Measurements from ENCODE around the gene TBC1D8. TPM values are rescaled to one million over a fixed set of nuclear protein-coding genes. Genes with fewer than 3 reads are reported as not detected.

TBC1D8 gene
- total RNA-seq, 1 donor from 2014 or later: 72.1 TPM

GRCh38 chr2:100999995-101000394 lies 151.2 kb downstream of the TBC1D8 start:
- DNase-seq (ENCODE audit: low spot score): no peak

DNA sequence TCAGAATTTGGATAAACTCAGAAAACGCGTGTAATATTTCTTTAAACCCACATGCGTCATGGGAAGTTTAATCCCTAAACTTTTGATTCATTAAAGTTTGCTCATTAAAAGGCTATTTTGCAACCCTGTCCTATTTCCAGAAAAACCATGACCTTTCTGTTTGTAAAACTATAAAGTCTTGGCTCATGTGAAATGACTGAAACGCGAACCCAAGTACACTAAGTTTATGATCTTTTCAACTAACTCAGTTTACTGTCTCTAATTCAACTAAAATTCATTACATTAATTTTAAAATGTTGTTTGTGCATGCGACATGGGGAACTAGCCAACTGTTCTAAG lies 153.0 kb downstream of the TBC1D8 start:
- no peak for DNase-seq (ENCODE audit: low spot score)

- DNase-seq (ENCODE audit: low spot score): no peak
These were observed 153.5 kb downstream of the TBC1D8 start for GRCh38 chr2:100997509-100998234.

DNA sequence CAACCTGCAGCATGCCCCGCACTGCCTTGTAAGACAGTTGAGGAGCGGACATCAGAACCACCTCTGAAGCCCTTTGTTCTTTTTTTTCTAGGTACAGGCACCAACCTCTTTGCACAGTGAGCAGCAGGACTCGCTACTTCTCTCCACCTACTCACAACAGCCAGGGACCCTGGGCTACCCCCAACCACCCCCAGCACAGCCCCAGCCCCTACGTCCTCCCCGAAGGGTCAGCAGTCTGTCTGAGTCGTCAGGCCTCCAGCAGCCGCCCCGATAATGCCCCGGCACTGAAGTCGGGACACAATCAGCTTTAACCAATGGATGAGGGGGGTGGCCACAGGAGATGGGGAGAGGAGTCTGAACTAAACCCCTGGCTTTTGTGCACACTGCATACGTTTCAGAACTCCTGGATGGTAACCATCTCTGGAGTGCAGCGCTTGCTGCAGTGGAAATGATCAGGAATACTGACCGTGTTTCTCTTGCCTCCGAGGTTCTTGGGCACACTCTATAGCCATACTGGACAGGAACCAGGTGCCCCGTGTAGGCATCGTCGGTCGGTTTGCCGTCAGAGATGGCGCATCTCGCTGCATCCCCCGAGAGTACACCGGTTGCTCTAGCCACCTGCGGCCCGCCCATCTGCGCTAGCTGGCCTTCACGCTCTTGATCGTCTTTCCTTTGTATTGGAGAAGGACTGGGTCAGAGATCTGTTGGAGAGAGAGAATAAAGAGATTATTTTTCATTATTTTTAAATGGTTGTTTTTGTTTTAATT lies 155.7 kb downstream of the TBC1D8 start:
- no peak for DNase-seq (ENCODE audit: low spot score)

DNA sequence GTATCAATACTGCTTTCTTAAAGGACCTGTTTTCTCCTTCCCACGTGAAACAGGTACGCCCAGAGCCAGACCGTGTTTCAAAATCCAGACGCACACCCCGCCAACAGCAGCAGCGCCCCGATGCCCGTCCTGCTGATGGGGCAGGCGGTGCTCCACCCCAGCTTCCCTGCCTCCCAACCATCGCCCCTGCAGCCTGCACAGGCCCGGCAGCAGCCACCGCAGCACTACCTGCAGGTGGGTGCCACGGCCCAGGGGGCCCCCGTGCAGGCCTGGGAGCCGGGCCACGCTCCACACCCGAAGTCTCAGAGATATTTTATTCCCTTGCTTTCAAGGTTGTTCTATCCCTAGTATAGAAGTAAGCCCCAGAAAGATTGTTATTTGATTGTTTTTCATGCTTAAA lies 157.9 kb downstream of the TBC1D8 start:
- no peak for DNase-seq (ENCODE audit: low spot score)

DNA sequence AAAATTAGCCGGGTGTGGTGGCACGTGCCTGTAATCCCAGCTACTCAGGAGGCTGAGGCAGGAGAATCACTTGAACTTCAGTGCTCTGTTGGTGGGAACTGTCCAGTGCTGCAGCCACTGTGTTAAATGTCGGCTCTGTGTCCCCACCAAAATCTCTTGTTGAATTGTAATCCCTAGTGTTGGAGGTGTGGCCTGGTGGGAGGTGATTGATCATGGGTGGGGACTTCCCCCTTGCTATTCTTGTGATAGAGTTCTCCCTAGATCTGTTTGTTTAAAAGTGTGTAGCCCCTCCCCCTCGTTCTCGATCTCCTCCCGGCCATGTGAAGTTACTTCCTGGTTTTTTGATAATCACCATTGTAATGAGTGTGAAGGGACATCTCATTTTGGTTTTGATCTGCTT lies 158.9 kb downstream of the TBC1D8 start:
- DNase-seq (ENCODE audit: low spot score): no peak

DNA sequence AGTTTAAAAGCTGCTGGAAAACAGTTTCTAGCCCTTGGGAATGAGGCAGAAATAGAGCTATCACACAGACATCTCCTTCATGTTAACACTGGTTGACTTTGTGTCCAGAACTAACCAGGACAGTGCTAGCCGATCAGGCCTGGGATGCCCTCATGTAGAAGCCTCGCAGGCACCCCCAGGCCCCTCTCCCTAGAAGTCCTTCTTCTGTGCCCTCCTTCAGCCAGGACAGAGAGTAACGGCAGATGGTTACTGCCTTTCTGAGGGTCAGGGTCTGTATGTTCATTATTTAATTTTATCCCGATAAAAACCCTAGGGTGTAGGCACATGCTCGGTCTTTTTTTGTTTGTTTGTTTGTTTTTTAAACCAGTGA lies 159.8 kb downstream of the TBC1D8 start:
- no peak for DNase-seq (ENCODE audit: low spot score)

DNA sequence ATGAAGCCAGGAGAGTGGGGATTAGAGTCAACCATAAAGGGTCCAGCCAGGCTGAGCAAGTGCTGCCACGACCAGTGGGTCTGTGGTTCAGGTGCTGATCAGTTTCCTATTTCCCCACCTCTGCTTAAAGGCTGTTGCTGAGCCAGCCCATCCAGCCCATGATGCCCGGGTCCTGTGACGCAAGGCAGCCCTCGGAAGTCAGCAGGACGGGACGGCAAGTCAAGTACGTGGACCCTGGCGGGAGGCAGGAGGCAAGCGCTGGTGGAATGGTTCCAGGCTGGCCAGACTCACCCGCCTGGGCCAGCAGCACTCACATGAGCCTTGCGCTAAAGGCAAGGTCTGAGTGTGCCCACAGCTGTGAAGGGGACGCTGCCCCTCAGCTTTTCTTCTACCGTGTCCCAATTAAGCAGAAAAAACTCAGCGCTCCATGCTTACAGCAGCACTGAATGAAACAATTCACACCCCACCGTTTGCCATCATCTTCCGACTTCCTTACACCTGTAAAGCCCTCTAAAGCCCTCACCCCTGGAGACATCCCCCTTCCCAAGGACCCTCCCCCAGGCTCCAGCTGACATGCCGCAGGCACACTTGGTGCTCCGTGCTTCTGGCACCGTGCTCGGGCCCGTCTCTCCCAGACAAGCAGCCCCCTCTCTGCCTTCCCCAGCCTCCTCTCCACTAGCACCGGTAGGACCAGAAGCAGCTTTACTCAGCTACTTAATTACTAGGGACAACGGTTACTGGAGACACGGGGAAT lies 160.4 kb downstream of the TBC1D8 start:
- DNase-seq (ENCODE audit: low spot score): no peak

DNA sequence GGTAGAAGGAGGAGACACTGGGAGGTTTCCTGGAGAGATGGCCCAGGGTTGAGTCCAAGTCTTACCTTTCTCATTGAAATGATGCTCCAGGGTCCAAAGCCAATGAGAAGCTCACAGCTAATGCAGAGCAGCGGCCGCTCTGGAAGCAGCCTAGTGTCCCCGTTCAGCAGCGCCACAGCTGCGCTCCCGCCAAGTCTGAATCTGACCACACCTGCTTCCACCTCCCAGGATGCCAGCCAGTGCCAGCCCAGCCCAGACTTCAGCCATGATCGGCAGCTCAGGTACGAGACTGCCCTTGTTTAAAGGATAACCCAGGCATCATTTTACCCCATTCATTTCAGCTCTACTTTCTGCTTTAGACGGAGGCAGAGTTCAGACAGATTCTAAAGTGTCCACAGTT lies 161.0 kb downstream of the TBC1D8 start:
- no peak for DNase-seq (ENCODE audit: low spot score)

DNA sequence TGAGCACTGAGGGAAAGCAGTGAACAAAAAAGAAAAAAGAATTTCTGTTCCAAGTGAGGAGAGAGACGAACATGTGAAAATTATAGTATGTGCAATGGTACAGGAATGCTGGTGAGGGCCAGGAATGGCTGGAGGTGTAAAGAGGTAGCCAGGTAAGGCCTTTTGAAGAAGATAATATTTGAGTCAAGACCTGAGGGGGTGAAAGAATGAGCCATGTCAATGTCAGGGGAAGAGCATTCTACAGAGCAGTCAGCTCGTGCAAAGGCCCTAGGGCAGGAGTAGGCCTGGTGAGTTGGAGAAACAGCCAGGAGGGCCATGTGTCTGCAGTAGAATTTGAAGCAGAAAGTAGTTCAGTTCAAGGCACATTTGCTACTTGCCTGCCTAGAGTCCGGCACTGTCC lies 161.5 kb downstream of the TBC1D8 start:
- DNase-seq (ENCODE audit: low spot score): no peak

DNA sequence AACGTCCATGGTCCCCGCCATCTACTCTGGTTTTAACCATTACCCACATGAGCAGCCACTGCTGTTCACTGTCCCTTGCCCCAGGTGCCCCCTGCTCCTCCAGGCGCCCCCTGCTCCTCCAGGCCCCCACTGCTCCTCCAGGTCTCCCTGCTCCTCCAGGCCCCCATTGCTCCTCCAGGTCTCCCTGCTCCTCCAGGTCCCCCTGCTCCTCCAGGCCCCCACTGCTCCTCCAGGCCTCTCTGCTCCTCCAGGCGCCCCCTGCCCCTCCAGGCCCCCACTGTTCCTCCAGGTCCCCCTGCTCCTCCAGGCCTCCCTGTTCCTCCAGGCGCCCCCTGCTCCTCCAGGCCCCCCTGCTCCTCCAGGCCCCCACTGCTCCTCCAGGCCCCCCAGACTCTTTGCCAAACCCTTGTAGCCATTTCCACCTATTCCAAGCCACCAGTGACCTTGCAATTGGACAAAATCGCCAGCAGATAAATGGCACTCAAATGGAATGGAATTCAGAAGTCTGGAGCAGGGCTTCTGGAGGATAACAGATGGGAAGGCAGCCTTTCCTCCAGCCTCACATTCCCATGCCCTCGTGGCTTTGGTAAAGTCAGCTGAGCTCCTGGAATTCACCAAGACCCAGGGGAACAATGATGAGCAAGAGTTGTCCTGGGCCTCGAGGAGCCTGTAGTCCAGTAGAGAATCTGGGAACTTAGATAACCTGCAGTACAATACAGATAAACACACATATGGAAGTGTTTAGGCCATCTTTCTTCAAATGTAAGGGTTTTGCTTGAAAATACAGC lies 162.4 kb downstream of the TBC1D8 start:
- DNase-seq (ENCODE audit: low spot score): no peak

GRCh38 chr2:100987974-100988373 lies 163.2 kb downstream of the TBC1D8 start:
- DNase-seq (ENCODE audit: low spot score): no peak

DNA sequence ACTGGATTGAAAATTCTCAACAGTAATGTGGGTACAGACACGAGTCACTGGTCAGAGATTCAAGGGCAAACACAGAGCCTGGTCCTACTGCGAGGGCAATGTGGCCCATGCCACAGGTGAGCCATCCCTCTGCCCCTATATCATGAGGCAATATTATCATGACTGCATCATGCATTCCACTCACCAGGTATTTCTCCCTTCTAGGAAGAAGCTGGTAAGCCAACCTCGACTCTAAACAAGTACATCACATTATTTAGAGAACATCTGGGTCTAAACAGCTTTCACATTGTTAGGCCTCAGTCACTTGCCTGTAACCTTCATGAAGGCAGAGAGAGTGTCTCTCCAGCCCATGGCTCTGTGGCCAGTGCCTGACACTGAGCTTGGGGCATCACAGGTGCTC lies 163.6 kb downstream of the TBC1D8 start:
- no peak for DNase-seq (ENCODE audit: low spot score)

- DNase-seq (ENCODE audit: low spot score): no peak
These were observed 165.0 kb downstream of the TBC1D8 start for GRCh38 chr2:100986157-100986556.

- DNase-seq (ENCODE audit: low spot score): peak; percentile 71
These were observed 166.3 kb downstream of the TBC1D8 start for GRCh38 chr2:100984892-100985307.

GRCh38 chr2:100983684-100984310 lies 167.4 kb downstream of the TBC1D8 start:
- no peak for DNase-seq (ENCODE audit: low spot score)

DNA sequence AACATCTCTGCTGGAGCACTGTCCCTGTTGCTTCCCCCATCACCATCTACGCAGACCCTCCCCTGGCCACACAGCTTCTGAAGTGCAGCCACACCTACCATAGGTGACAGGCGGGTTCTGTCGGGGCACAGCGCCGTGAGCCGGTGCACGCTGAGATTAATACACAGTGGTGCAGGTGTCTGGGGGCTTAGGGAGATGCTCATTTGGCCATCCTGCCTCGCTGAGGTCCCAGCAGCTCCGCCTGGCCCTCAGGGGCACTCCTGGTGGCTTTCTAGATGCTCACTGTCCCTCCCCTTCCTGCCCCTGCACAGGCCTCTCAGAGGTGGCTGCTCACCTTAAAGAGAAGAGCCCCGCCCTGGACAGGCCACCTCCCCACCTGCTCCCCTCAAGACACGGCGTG lies 168.0 kb downstream of the TBC1D8 start:
- DNase-seq (ENCODE audit: low spot score): no peak

DNA sequence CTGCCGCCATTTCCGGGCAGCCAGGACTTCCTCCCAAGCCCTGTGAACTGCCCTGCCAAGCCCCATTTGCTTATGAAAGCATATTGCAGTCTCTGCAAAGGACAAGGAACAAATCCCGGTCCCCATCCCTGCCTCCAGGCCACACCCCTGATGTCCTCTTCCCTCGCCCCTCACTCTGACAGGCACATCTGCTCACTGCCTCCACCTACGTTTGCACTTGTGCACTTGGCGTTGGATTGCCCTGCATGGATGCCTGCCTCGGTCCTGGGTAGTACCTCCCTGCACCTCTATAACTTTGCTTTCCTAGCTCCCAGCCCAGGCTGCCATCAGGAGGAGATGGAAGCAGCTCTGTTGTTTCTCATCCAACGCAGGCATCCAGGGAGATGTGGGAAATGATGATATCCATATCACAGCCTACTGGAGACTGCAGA lies 168.7 kb downstream of the TBC1D8 start:
- DNase-seq (ENCODE audit: low spot score): no peak

GRCh38 chr2:100981011-100981410 lies 170.2 kb downstream of the TBC1D8 start:
- DNase-seq (ENCODE audit: low spot score): no peak

GRCh38 chr2:100980046-100980445 lies 171.1 kb downstream of the TBC1D8 start:
- DNase-seq (ENCODE audit: low spot score): no peak

GRCh38 chr2:100978582-100979191 lies 172.5 kb downstream of the TBC1D8 start:
- peak; percentile 20 for DNase-seq (ENCODE audit: low spot score)

All from mucosa of gallbladder (tissue), 1 donor.